ENCODE results near the gene HOXD9.

Gene HOXD9

GRCh38 chr2:176172007-176172894 lies 49.7 kb downstream of the HOXD9 start:
- TF ChIP-seq NFIC (IDR thresholded peaks at IDR 0.05) (no peak), EP300 (IDR thresholded peaks at IDR 0.05; ENCODE audit: borderline replicate concordance) (no peak), USF1 (IDR thresholded peaks at IDR 0.05) (no peak), MAX (IDR thresholded peaks at IDR 0.05) (no peak), EGR1 (IDR thresholded peaks at IDR 0.05) (no peak), YY1 (IDR thresholded peaks at IDR 0.05; ENCODE audit: low read depth) (no peak), CREB1 (IDR thresholded peaks at IDR 0.05; ENCODE audit: low read depth) (no peak), CEBPB (IDR thresholded peaks at IDR 0.05) (no peak), TEAD4 (IDR thresholded peaks at IDR 0.05) (no peak)

GRCh38 chr2:176172895-176173566 lies 50.5 kb downstream of the HOXD9 start:
- TF ChIP-seq RAD21 (IDR thresholded peaks at IDR 0.05; ENCODE audit: low read depth) (no peak), ZBTB7A (IDR thresholded peaks at IDR 0.05; ENCODE audit: low read depth) (no peak), TAF1 (IDR thresholded peaks at IDR 0.05; ENCODE audit: low read depth) (no peak), EGR1 (IDR thresholded peaks at IDR 0.05) (no peak), TEAD4 (IDR thresholded peaks at IDR 0.05) (no peak), TCF12 (IDR thresholded peaks at IDR 0.05; ENCODE audit: low read depth) (no peak), CREB1 (IDR thresholded peaks at IDR 0.05; ENCODE audit: low read depth) (no peak), MAX (IDR thresholded peaks at IDR 0.05) (no peak), USF1 (IDR thresholded peaks at IDR 0.05) (no peak), YY1 (IDR thresholded peaks at IDR 0.05; ENCODE audit: low read depth) (no peak), EP300 (IDR thresholded peaks at IDR 0.05; ENCODE audit: borderline replicate concordance) (no peak), FOXM1 (IDR thresholded peaks at IDR 0.05; ENCODE audit: borderline replicate concordance, low read depth) (no peak), REST (IDR thresholded peaks at IDR 0.05; ENCODE audit: low read depth) (no peak)

- TF ChIP-seq TCF12 (IDR thresholded peaks at IDR 0.05; ENCODE audit: low read depth) (no peak), YY1 (IDR thresholded peaks at IDR 0.05; ENCODE audit: low read depth) (no peak), MAX (IDR thresholded peaks at IDR 0.05) (no peak), NFIC (IDR thresholded peaks at IDR 0.05) (no peak), RAD21 (IDR thresholded peaks at IDR 0.05; ENCODE audit: low read depth) (no peak), TEAD4 (IDR thresholded peaks at IDR 0.05) (no peak), EGR1 (IDR thresholded peaks at IDR 0.05) (no peak), REST (IDR thresholded peaks at IDR 0.05; ENCODE audit: low read depth) (no peak), CEBPB (IDR thresholded peaks at IDR 0.05) (no peak), ZBTB7A (IDR thresholded peaks at IDR 0.05; ENCODE audit: low read depth) (no peak), USF1 (IDR thresholded peaks at IDR 0.05) (no peak), CREB1 (IDR thresholded peaks at IDR 0.05; ENCODE audit: low read depth) (no peak), EP300 (IDR thresholded peaks at IDR 0.05; ENCODE audit: borderline replicate concordance) (no peak), TAF1 (IDR thresholded peaks at IDR 0.05; ENCODE audit: low read depth) (no peak)
Measured at GRCh38 chr2:176173567-176174381, 51.3 kb downstream of the HOXD9 start.

GRCh38 chr2:176174382-176174823 lies 51.9 kb downstream of the HOXD9 start:
- TF ChIP-seq MAX (IDR thresholded peaks at IDR 0.05) (no peak), ZBTB7A (IDR thresholded peaks at IDR 0.05; ENCODE audit: low read depth) (no peak), CEBPB (IDR thresholded peaks at IDR 0.05) (no peak), USF1 (IDR thresholded peaks at IDR 0.05) (no peak), TEAD4 (IDR thresholded peaks at IDR 0.05) (no peak), TAF1 (IDR thresholded peaks at IDR 0.05; ENCODE audit: low read depth) (no peak), EGR1 (IDR thresholded peaks at IDR 0.05) (no peak), YY1 (IDR thresholded peaks at IDR 0.05; ENCODE audit: low read depth) (no peak), NFIC (IDR thresholded peaks at IDR 0.05) (no peak), RAD21 (IDR thresholded peaks at IDR 0.05; ENCODE audit: low read depth) (no peak), EP300 (IDR thresholded peaks at IDR 0.05; ENCODE audit: borderline replicate concordance) (no peak), FOXM1 (IDR thresholded peaks at IDR 0.05; ENCODE audit: borderline replicate concordance, low read depth) (no peak), CREB1 (IDR thresholded peaks at IDR 0.05; ENCODE audit: low read depth) (no peak), TCF12 (IDR thresholded peaks at IDR 0.05; ENCODE audit: low read depth) (no peak), REST (IDR thresholded peaks at IDR 0.05; ENCODE audit: low read depth) (no peak)

Measured in Ishikawa (cell line).